SHP77 treated with DMSO at 0.1 percent for 48 hours (cell line): ENCODE measurements around the gene ST8SIA5.
A peak's percentile ranks its signal among the peaks of the same experiment; 100 is the strongest.

ENCODE experiments used
- DNase-seq: peaks from one replicate; lab custom pipeline; 2025; lab: John Stamatoyannopoulos, UW

Gene ST8SIA5

GRCh38 chr18:46738491-46738890 lies 18.4 kb downstream of the ST8SIA5 start:
- DNase-seq = no peak

- no peak for DNase-seq
Observed at GRCh38 chr18:46736736-46737135, 20.1 kb downstream of the ST8SIA5 start.

GRCh38 chr18:46736135-46736534 lies 20.7 kb downstream of the ST8SIA5 start:
- DNase-seq = no peak

- DNase-seq = no peak
Observed at GRCh38 chr18:46734981-46735380, 21.9 kb downstream of the ST8SIA5 start.

- no peak for DNase-seq
Observed at GRCh38 chr18:46733872-46734271, 23.0 kb downstream of the ST8SIA5 start.

- no peak for DNase-seq
Observed at GRCh38 chr18:46732801-46733200, 24.1 kb downstream of the ST8SIA5 start.

- no peak for DNase-seq
Observed at GRCh38 chr18:46732201-46732600, 24.7 kb downstream of the ST8SIA5 start.

GRCh38 chr18:46731316-46731715 lies 25.5 kb downstream of the ST8SIA5 start:
- no peak for DNase-seq

- DNase-seq = no peak
Observed at GRCh38 chr18:46728219-46728930, 28.5 kb downstream of the ST8SIA5 start.

- DNase-seq = no peak
Observed at GRCh38 chr18:46727177-46727576, 29.7 kb downstream of the ST8SIA5 start.

GRCh38 chr18:46725310-46725709 lies 31.5 kb downstream of the ST8SIA5 start:
- no peak for DNase-seq

- no peak for DNase-seq
Observed at GRCh38 chr18:46723856-46724415, 32.9 kb downstream of the ST8SIA5 start.

GRCh38 chr18:46722051-46722450 lies 34.8 kb downstream of the ST8SIA5 start:
- DNase-seq = no peak

- DNase-seq = no peak
Observed at GRCh38 chr18:46721331-46721730, 35.5 kb downstream of the ST8SIA5 start.

GRCh38 chr18:46720521-46720920 lies 36.3 kb downstream of the ST8SIA5 start:
- no peak for DNase-seq

GRCh38 chr18:46720092-46720491 lies 36.8 kb downstream of the ST8SIA5 start:
- no peak for DNase-seq

GRCh38 chr18:46719388-46719787 lies 37.5 kb downstream of the ST8SIA5 start:
- DNase-seq = no peak

- DNase-seq = no peak
Observed at GRCh38 chr18:46718501-46719341, 38.1 kb downstream of the ST8SIA5 start.

GRCh38 chr18:46716827-46717226 lies 40.0 kb downstream of the ST8SIA5 start:
- no peak for DNase-seq

GRCh38 chr18:46716336-46716735 lies 40.5 kb downstream of the ST8SIA5 start:
- no peak for DNase-seq

- DNase-seq = no peak
Observed at GRCh38 chr18:46715062-46715461, 41.8 kb downstream of the ST8SIA5 start.

GRCh38 chr18:46712406-46712805 lies 44.4 kb downstream of the ST8SIA5 start:
- no peak for DNase-seq

- DNase-seq = peak; percentile 16
Observed at GRCh38 chr18:46711444-46711863, 45.4 kb downstream of the ST8SIA5 start.
